Measurements from ENCODE around the gene ASXL2.

ASXL2 gene

DNA sequence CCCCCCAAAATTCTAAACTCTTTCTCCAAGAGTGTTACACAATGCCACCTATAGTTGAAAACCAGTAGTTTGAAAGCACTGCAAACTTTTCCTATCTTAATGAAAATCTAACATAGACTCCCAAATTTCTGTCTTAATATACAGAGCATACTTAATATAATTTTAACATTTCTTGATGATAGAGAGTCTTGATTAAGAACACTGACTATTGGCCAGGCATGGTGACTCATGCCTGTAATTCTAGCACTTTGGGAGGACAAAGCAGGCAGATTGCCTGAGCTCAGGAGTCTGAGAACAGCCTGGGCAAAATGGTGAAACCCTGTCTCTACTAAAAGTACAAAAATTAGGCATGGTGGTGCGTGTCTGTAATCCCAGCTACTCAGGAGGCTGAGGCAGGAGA is 34.2 kb downstream of the ASXL2 start:
- DNase-seq (ENCODE audit: low spot score) = no peak
- in situ Hi-C loops (cut with MboI; ENCODE audit: low pct_unique_long_range_greater_than_20kb, low sequenced_read_pairs, unreplicated experiment) = no loop called here
- no peak for TF ChIP-seq CTCF (IDR thresholded peaks at IDR 0.05; ENCODE audit: extremely low read depth, insufficient read depth, missing control alignments)

DNA sequence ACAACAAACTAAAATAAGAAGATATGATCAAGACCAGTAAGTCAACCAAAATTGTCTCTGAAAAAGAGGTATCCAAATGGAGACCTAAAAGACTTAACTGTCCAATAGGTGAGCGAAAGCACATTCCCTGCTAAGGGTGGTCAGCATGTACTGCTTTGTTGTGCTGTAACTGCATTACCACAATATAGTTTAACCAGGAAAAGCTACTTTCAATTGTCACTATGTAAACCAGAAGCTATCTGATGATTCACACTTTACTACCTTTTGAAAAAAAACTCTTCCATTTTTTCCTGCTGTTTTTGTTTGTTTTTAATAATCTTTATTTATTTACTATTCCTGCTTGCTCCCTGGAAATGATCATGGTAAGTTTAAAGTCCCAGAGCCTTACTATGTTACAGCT is 36.1 kb downstream of the ASXL2 start:
- DNase-seq (ENCODE audit: low spot score) = no peak
- in situ Hi-C loops (cut with MboI; ENCODE audit: low pct_unique_long_range_greater_than_20kb, low sequenced_read_pairs, unreplicated experiment) = no loop called here
- no peak for TF ChIP-seq CTCF (IDR thresholded peaks at IDR 0.05; ENCODE audit: extremely low read depth, insufficient read depth, missing control alignments)

- no peak for DNase-seq (ENCODE audit: low spot score)
- TF ChIP-seq CTCF (IDR thresholded peaks at IDR 0.05; ENCODE audit: extremely low read depth, insufficient read depth, missing control alignments) = no peak
- in situ Hi-C loops (cut with MboI; ENCODE audit: low pct_unique_long_range_greater_than_20kb, low sequenced_read_pairs, unreplicated experiment) = no loop called here
Measured at GRCh38 chr2:25838152-25838756, 40.0 kb downstream of the ASXL2 start.

GRCh38 chr2:25835906-25836305 is 42.4 kb downstream of the ASXL2 start:
- TF ChIP-seq CTCF (IDR thresholded peaks at IDR 0.05; ENCODE audit: extremely low read depth, insufficient read depth, missing control alignments) = no peak
- in situ Hi-C loops (cut with MboI; ENCODE audit: low pct_unique_long_range_greater_than_20kb, low sequenced_read_pairs, unreplicated experiment) = no loop called here
- no peak for DNase-seq (ENCODE audit: low spot score)

GRCh38 chr2:25833566-25833965 is 44.7 kb downstream of the ASXL2 start:
- no peak for TF ChIP-seq CTCF (IDR thresholded peaks at IDR 0.05; ENCODE audit: extremely low read depth, insufficient read depth, missing control alignments)
- in situ Hi-C loops (cut with MboI; ENCODE audit: low pct_unique_long_range_greater_than_20kb, low sequenced_read_pairs, unreplicated experiment) = no loop called here
- no peak for DNase-seq (ENCODE audit: low spot score)

- in situ Hi-C loops (cut with MboI; ENCODE audit: low pct_unique_long_range_greater_than_20kb, low sequenced_read_pairs, unreplicated experiment) = no loop called here
- no peak for TF ChIP-seq CTCF (IDR thresholded peaks at IDR 0.05; ENCODE audit: extremely low read depth, insufficient read depth, missing control alignments)
- DNase-seq (ENCODE audit: low spot score) = no peak
Measured at GRCh38 chr2:25832897-25833296, 45.4 kb downstream of the ASXL2 start.
